ENCODE measurements around the gene ZNF678. TPM values are rescaled to one million over a fixed set of nuclear protein-coding genes. Genes with fewer than 3 reads are reported as not detected.
A peak's percentile ranks its signal among the peaks of the same experiment; 100 is the strongest.

ZNF678 gene
- 1.7 and 1.8 TPM in 2 replicates for total RNA-seq (2014; rRNA removed; shearing (Covaris generic))
- polyA plus RNA-seq (2016; fragmentation: Nextera tagmentation; extraction: Ambion mirVana): 0.70 and 0.86 TPM in 2 replicates

GRCh38 chr1:227563324-227564201 is at the start of gene ZNF678:
TSS of gene ZNF678 (plus strand) at chr1:227563556. CDS start at chr1:227650992, 87,436 bp downstream.
- Histone ChIP-seq H3K9me2 (ENCODE audit: insufficient read depth) (no peaks in the 10 kb centered on the region), H3K4me2 (ENCODE audit: unreplicated experiment) (peak within 1 kb of the TSS; percentile 87), H3K9me3 (ENCODE audit: low read depth) (no peaks in the 10 kb centered on the region), H2AFZ (peak within 1 kb of the TSS; percentile 99), H3K4me1 (ENCODE audit: insufficient read depth) (no peaks in the 10 kb centered on the region), H3K4me3 (peak within 1 kb of the TSS; percentile 92), H3K27ac (peak within 1 kb of the TSS; percentile 90), H3K79me2 (ENCODE audit: insufficient read depth) (peaks cover 19% of the 10 kb centered on the region), H3K36me3 (ENCODE audit: low read depth) (no peaks in the 10 kb centered on the region), H3K9ac (peak within 1 kb of the TSS; percentile 91), H4K20me1 (ENCODE audit: insufficient read depth) (no peaks in the 10 kb centered on the region), H3K27me3 (replicated peaks; ENCODE audit: insufficient read depth) (peaks cover 17% of the 10 kb centered on the region), H3F3A (ENCODE audit: insufficient read depth) (no peaks in the 10 kb centered on the region)
- DNase-seq: peak; percentile 98
- TF ChIP-seq EZH2phosphoT487 (IDR thresholded peaks at IDR 0.05; ENCODE audit: insufficient read depth, low read depth): no peak
- TF ChIP-seq EZH2 (IDR thresholded peaks at IDR 0.05; ENCODE audit: insufficient read depth, poor library complexity, severe bottlenecking): no peak
- WGBS, 2 experiments (ENCODE audit: low coverage in 1 of 2, low lambda C conversion rate in 2 of 2, missing lambda C conversion rate in 2 of 2): 1% methylated on average over 39 of the region's 39 CpGs
- in situ Hi-C loops (cut with MboI): no loop called here

GRCh38 chr1:227518876-227519275 is 44.5 kb upstream of the ZNF678 start:
- Histone ChIP-seq H3K4me3 (no peak overlapping the region), H2AFZ (no peak overlapping the region), H3K9me2 (ENCODE audit: insufficient read depth) (no peaks in the 10 kb centered on the region), H3F3A (ENCODE audit: insufficient read depth) (no peaks in the 10 kb centered on the region), H3K4me2 (ENCODE audit: unreplicated experiment) (no peak overlapping the region), H3K27ac (no peak overlapping the region), H3K4me1 (ENCODE audit: insufficient read depth) (no peaks in the 10 kb centered on the region), H4K20me1 (ENCODE audit: insufficient read depth) (no peaks in the 10 kb centered on the region), H3K79me2 (ENCODE audit: insufficient read depth) (no peaks in the 10 kb centered on the region), H3K9ac (no peak overlapping the region), H3K9me3 (ENCODE audit: low read depth) (no peaks in the 10 kb centered on the region), H3K36me3 (ENCODE audit: low read depth) (no peaks in the 10 kb centered on the region), H3K27me3 (replicated peaks; ENCODE audit: insufficient read depth) (no peaks in the 10 kb centered on the region)
- in situ Hi-C loops (cut with MboI): no loop called here
- WGBS, 2 experiments (ENCODE audit: low coverage in 1 of 2, low lambda C conversion rate in 2 of 2, missing lambda C conversion rate in 2 of 2): 66 to 68% methylated on average over 4 of the region's 4 CpGs
- no peak for DNase-seq
- no peak for TF ChIP-seq EZH2 (IDR thresholded peaks at IDR 0.05; ENCODE audit: insufficient read depth, poor library complexity, severe bottlenecking)
- TF ChIP-seq EZH2phosphoT487 (IDR thresholded peaks at IDR 0.05; ENCODE audit: insufficient read depth, low read depth): no peak

- Histone ChIP-seq H3K9me2 (ENCODE audit: insufficient read depth) (no peaks in the 10 kb centered on the region), H3K36me3 (ENCODE audit: low read depth) (no peaks in the 10 kb centered on the region), H3K4me1 (ENCODE audit: insufficient read depth) (no peaks in the 10 kb centered on the region), H3K27ac (no peak overlapping the region), H3K9ac (no peak overlapping the region), H3F3A (ENCODE audit: insufficient read depth) (no peaks in the 10 kb centered on the region), H3K4me2 (ENCODE audit: unreplicated experiment) (no peak overlapping the region), H3K27me3 (replicated peaks; ENCODE audit: insufficient read depth) (no peaks in the 10 kb centered on the region), H3K4me3 (no peak overlapping the region), H3K9me3 (ENCODE audit: low read depth) (no peaks in the 10 kb centered on the region), H3K79me2 (ENCODE audit: insufficient read depth) (no peaks in the 10 kb centered on the region), H4K20me1 (ENCODE audit: insufficient read depth) (no peaks in the 10 kb centered on the region), H2AFZ (no peak overlapping the region)
- TF ChIP-seq EZH2phosphoT487 (IDR thresholded peaks at IDR 0.05; ENCODE audit: insufficient read depth, low read depth) (no peak), EZH2 (IDR thresholded peaks at IDR 0.05; ENCODE audit: insufficient read depth, poor library complexity, severe bottlenecking) (no peak)
- in situ Hi-C loops (cut with MboI): no loop called here
- no peak for DNase-seq
- 51 to 62% methylated on average over 11 of the region's 11 CpGs for WGBS, 2 experiments (ENCODE audit: low coverage in 1 of 2, low lambda C conversion rate in 2 of 2, missing lambda C conversion rate in 2 of 2)
These were observed 41.6 kb upstream of the ZNF678 start for GRCh38 chr1:227521782-227522181.

GRCh38 chr1:227526524-227526923 is 36.8 kb upstream of the ZNF678 start:
- Histone ChIP-seq H3K9me3 (ENCODE audit: low read depth) (peaks cover 11% of the 10 kb centered on the region), H3K27me3 (replicated peaks; ENCODE audit: insufficient read depth) (no peaks in the 10 kb centered on the region), H4K20me1 (ENCODE audit: insufficient read depth) (no peaks in the 10 kb centered on the region), H3F3A (ENCODE audit: insufficient read depth) (no peaks in the 10 kb centered on the region), H3K36me3 (ENCODE audit: low read depth) (no peaks in the 10 kb centered on the region), H3K9me2 (ENCODE audit: insufficient read depth) (no peaks in the 10 kb centered on the region), H3K4me2 (ENCODE audit: unreplicated experiment) (no peak overlapping the region), H2AFZ (no peak overlapping the region), H3K27ac (no peak overlapping the region), H3K79me2 (ENCODE audit: insufficient read depth) (no peaks in the 10 kb centered on the region), H3K4me1 (ENCODE audit: insufficient read depth) (no peaks in the 10 kb centered on the region), H3K4me3 (no peak overlapping the region), H3K9ac (no peak overlapping the region)
- DNase-seq: no peak
- in situ Hi-C loops (cut with MboI): no loop called here
- TF ChIP-seq EZH2phosphoT487 (IDR thresholded peaks at IDR 0.05; ENCODE audit: insufficient read depth, low read depth) (no peak), EZH2 (IDR thresholded peaks at IDR 0.05; ENCODE audit: insufficient read depth, poor library complexity, severe bottlenecking) (no peak)
- 44 to 55% methylated on average over 2 of the region's 2 CpGs for WGBS, 2 experiments (ENCODE audit: low coverage in 1 of 2, low lambda C conversion rate in 2 of 2, missing lambda C conversion rate in 2 of 2)

Data from GM23248 (cell line).